Panc1 (cell line): ENCODE measurements around the gene PPIL6. TPM values are rescaled to one million over a fixed set of nuclear protein-coding genes. Genes with fewer than 3 reads are reported as not detected.

Experiments used
- ATAC-seq: fragments of 200-7000 bp; cut with Tn5 transposase; 2 replicates; pipeline ENCODE4 v1.9.1; 2020; ENCODE audit warnings: mild to moderate bottlenecking, moderate library complexity
- BruUV-seq: library from RNA; stranded (reverse); fragments of 400-500 nt; replicated peaks from 2 replicates; lab custom pipeline; 2021; lab: Mats Ljungman, UMichigan
- CTCF ChIA-PET: fragments of 300-600 bp; sonication (Branson Sonifier 250); formaldehyde crosslinking; loops from one replicate; lab custom pipeline; 2022; ENCODE audit warnings: antibody characterized with exemption; lab: Charles Lee
- POLR2A ChIA-PET: fragments of 300-600 bp; sonication (Branson Sonifier 250); formaldehyde crosslinking; loops from one replicate; lab custom pipeline; 2022; ENCODE audit warnings: antibody characterized with exemption; lab: Charles Lee
- DNase-seq: peaks from one replicate; pipeline ENCODE4 v3.0.0-alpha.2; 2010; ENCODE audit warnings: low read depth, low spot score
- H3K27ac ChIP-seq: 2 replicates; pipeline ENCODE4 v1.5.1; 2011; ENCODE audit warnings: mild to moderate bottlenecking, low read length, inconsistent platforms
- H3K27me3 ChIP-seq: fragments of 200-500 bp; sonication (Bioruptor generic); 2 replicates; pipeline ENCODE4 v1.6.0; 2014; ENCODE audit warnings: low read length, inconsistent platforms; ENCODE audit not compliant: control insufficient read depth, insufficient read depth
- H3K36me3 ChIP-seq: fragments of 200-500 bp; sonication (Bioruptor generic); 2 replicates; pipeline ENCODE4 v1.5.1; 2014; ENCODE audit warnings: inconsistent platforms, mild to moderate bottlenecking, low read length, moderate library complexity; ENCODE audit not compliant: control insufficient read depth, insufficient read depth
- H3K4me1 ChIP-seq: 2 replicates; pipeline ENCODE4 v1.5.1; 2011; ENCODE audit warnings: inconsistent platforms, mild to moderate bottlenecking, low read length, moderate library complexity; ENCODE audit not compliant: control insufficient read depth, insufficient read depth
- H3K4me3 ChIP-seq, 2 experiments: 2 replicates each; pipeline ENCODE4 v1.5.1; 2011 to 2012; ENCODE audit warnings: low read depth in 2 of 2, low read length in 2 of 2, mild to moderate bottlenecking in 2 of 2, inconsistent platforms in 1 of 2, moderate library complexity in 1 of 2
- H3K9me3 ChIP-seq: fragments of 200-500 bp; sonication (Bioruptor generic); 2 replicates; pipeline ENCODE4 v1.5.1; 2014; ENCODE audit warnings: low read depth, mild to moderate bottlenecking, inconsistent platforms, low read length, moderate library complexity; ENCODE audit not compliant: control insufficient read depth, insufficient read depth
- CTCF ChIP-seq: fragments of 450-650 bp; IDR thresholded peaks from 2 replicates; pipeline ENCODE4 v1.5.1; 2017; ENCODE audit warnings: mild to moderate bottlenecking
- POLR2AphosphoS5 ChIP-seq: IDR thresholded peaks from 2 replicates; pipeline ENCODE4 v1.6.1; 2012; ENCODE audit warnings: mild to moderate bottlenecking, low read depth, low read length, moderate library complexity
- REST ChIP-seq, 2 experiments: IDR thresholded peaks; 2 replicates each; pipeline ENCODE4 v1.6.1; 2011 to 2012; ENCODE audit warnings: low read depth in 2 of 2, control low read depth in 1 of 2, low read length in 1 of 2, mild to moderate bottlenecking in 1 of 2, moderate library complexity in 1 of 2; ENCODE audit not compliant: insufficient read depth in 1 of 2
- SIN3A ChIP-seq: IDR thresholded peaks from 2 replicates; pipeline ENCODE4 v1.6.1; 2012; ENCODE audit warnings: low read depth, mild to moderate bottlenecking, low read length, moderate library complexity, borderline replicate concordance; ENCODE audit not compliant: insufficient read depth
- TCF7L2 ChIP-seq: IDR thresholded peaks from 2 replicates; pipeline ENCODE4 v1.6.1; 2011; ENCODE audit warnings: mild to moderate bottlenecking, low read depth, low read length, inconsistent platforms
- in situ Hi-C: cut with HindIII; loops from 2 replicates; pipeline ENCODE4 v1.10.0; 2016; ENCODE audit warnings: low sequenced_read_pairs, low pct_unique_long_range_greater_than_20kb
- intact Hi-C: fragments of 100-400 bp; cut with micrococcal nuclease; formaldehyde crosslinking; loops from one replicate; pipeline ENCODE4 v1.10.0; 2022; ENCODE audit not compliant: unreplicated experiment
- total RNA-seq: library from RNA; stranded (reverse); gene quantifications from one replicate; pipeline ENCODE4 v1.2.1, GENCODE V29; 2021; ENCODE audit not compliant: unreplicated experiment

PPIL6 gene
- total RNA-seq, 1 experiment from 2014 or later = 2.2 TPM

DNA sequence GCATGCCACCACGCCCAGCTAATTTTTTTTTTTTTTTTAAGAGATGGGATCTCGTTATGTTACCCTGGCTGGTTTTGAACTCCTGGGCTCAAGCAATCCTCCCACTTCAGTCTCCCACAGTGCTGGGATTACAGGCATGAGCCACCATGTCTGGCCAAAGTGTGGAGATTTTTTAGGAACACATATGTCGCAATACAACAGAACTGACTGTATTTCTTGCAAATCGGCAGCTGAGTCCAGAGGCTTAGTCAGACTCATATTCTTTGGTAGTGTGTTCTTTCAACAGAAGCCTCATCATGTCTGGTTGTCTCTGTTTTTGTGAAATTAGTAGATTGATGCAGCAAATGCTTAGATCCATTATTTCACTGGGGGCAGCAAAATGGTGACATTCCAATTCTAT lies 34.2 kb downstream of the PPIL6 start:
- no peak overlapping the region for H3K4me3 ChIP-seq
- TF ChIP-seq CTCF (no peak), SIN3A (no peak), REST (IDR thresholded peaks at IDR 0.05; ENCODE audit: insufficient read depth in 1 of 2, low read depth in 2 of 2, low read length in 1 of 2) (no peak), POLR2AphosphoS5 (no peak), TCF7L2 (no peak)
- peaks cover 3% of the 10 kb centered on the region for H3K27me3 ChIP-seq
- no TSS peak for BruUV-seq
- CTCF ChIA-PET = no interaction called here
- H3K9me3 ChIP-seq = no peaks in the 10 kb centered on the region
- POLR2A ChIA-PET = interaction anchor here (0.6 kb wide), 1 partner anchor 282 kb away, joined by 4 read pairs; no protein-coding TSS in a partner anchor
- no peak overlapping the region for H3K27ac ChIP-seq
- H3K36me3 ChIP-seq = no peaks in the 10 kb centered on the region
- in situ Hi-C loops (no loop called here), intact Hi-C loops (no loop called here)
- DNase-seq (no peak), ATAC-seq (no peak)
- H3K4me1 ChIP-seq = no peaks in the 10 kb centered on the region

DNA sequence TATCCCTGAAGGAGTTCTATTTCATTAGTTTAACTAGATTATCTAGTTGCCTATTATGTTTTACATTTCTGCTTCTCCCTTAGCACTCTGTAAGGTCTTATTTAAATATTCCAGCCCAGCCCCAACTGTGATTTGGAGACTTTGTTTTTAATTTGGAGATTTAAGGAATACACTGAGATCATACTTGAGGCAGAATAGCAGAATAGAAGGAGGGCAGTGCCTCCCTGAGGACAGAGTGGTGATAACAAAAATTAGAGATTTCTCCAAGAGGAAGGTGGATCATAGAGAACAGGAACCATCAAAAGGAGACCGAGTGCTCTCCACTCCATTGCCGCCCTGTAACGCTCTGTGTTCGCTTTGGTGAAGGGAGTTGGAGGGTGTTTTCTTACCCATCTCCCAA lies 43.4 kb downstream of the PPIL6 start:
- TF ChIP-seq TCF7L2 (no peak), CTCF (peak; percentile 58; the same call in 1 of the 2 replicates), REST (IDR thresholded peaks at IDR 0.05; ENCODE audit: insufficient read depth in 1 of 2, low read depth in 2 of 2, low read length in 1 of 2) (no peak), POLR2AphosphoS5 (no peak), SIN3A (no peak)
- no peaks in the 10 kb centered on the region for H3K36me3 ChIP-seq
- BruUV-seq = no TSS peak
- H3K27me3 ChIP-seq = no peaks in the 10 kb centered on the region
- ChIA-PET CTCF (no interaction called here), POLR2A (interaction anchor here (0.7 kb wide), 1 partner anchor 1029 kb away, joined by 6 read pairs; no protein-coding TSS in a partner anchor)
- no peaks in the 10 kb centered on the region for H3K4me1 ChIP-seq
- in situ Hi-C loops (no loop called here), intact Hi-C loops (no loop called here)
- DNase-seq (no peak), ATAC-seq (peak; percentile 61)
- H3K9me3 ChIP-seq = no peaks in the 10 kb centered on the region
- no peak overlapping the region for H3K4me3 ChIP-seq
- no peak overlapping the region for H3K27ac ChIP-seq
